GM18951 (cell line): ENCODE measurements around the gene TIMM10.

Experiments
- POLR2A ChIP-seq: IDR thresholded peaks from 4 replicates; pipeline ENCODE4 v1.6.1; 2011; ENCODE audit warnings: mild to moderate bottlenecking; ENCODE audit not compliant: insufficient read length, insufficient read depth; ENCODE audit errors: extremely low read depth
- in situ Hi-C: fragments of 300-500 bp; cut with MboI; formaldehyde crosslinking; loops from one replicate; pipeline ENCODE4 v1.12.0; 2022; ENCODE audit warnings: low sequenced_read_pairs, mixed read lengths, inconsistent platforms; ENCODE audit not compliant: unreplicated experiment

Gene TIMM10

DNA sequence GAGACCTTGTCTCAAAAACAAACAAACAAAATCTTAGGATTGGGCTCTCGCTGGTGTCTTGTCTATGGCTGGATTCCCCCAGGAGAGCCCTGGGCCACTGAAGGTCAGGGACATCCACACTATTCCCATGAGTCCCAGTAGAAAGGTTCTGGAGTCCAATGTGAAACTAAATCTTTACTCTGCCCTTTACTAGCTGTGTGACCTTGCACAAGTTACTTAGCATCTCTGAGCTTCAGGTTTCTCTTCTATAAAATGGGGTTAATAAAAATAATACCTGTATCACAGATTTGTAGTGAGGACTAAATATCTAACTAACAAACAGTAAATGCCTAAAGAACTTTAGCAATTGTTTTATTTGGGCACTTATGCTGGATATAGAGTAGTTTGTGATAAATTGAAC is 24.0 kb downstream of the TIMM10 start:
- no peak for TF ChIP-seq POLR2A
- in situ Hi-C loops: no loop called here

GRCh38 chr11:57504511-57504910 is 26.0 kb downstream of the TIMM10 start:
- in situ Hi-C loops: no loop called here
- no peak for TF ChIP-seq POLR2A

DNA sequence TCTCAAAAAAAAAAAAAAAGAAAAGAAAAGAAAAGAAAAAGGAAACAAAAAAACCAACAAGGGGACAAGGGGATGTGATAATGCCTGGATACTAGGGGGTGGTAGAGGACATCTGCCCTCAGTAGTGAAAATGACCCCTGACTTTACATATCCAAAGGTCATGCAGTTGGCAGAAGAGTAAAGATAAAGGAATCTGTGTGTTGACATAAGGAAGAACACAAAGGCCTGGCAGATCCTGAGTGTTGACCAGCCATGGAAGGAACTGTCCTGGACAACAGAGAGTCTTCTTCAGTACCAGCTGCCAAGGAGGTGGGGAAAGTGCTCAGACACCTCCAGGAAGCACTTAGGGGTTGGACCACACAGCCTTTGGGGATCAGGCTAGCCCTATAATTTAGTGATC is 27.7 kb downstream of the TIMM10 start:
- in situ Hi-C loops: no loop called here
- TF ChIP-seq POLR2A: no peak

DNA sequence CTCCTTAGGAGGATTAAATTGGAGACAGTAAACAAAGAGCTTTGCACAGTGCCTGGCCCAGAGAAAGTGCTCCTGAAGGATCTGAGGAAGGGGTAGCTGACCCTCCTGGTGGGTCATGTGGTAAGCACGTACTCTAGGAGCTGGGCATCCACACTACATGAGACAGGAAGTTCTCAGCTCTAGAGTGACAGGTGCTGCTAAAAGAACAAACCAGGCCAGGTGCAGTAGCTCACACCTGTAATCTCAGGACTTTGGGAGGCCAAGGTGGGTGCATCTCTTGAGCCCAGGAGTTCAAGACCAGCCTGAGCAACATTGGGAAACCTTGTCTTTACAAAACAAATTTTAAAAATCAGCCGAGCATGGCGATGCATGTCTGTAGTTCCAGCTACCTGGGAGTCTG is 28.2 kb downstream of the TIMM10 start:
- in situ Hi-C loops: no loop called here
- TF ChIP-seq POLR2A: no peak

DNA sequence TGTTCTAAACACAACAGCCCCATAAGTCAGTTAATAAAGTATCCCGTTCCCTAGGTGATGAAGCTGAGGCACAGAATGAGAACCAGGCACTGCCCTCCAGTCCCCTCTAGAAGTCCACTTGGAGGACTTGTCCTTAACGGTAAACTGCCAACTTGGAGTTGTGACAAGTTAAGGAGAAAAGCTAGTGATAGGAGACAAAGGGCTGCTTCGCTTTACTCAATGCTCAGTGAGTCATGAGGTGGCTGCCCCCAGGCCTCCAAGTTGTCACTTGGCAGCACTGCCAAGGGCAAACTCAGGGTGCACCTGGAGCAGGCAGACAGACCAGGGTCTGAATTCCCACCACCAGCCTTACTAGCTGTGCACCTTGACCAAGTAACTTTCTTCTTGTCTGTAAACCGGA is 28.6 kb downstream of the TIMM10 start:
- in situ Hi-C loops: no loop called here
- no peak for TF ChIP-seq POLR2A

DNA sequence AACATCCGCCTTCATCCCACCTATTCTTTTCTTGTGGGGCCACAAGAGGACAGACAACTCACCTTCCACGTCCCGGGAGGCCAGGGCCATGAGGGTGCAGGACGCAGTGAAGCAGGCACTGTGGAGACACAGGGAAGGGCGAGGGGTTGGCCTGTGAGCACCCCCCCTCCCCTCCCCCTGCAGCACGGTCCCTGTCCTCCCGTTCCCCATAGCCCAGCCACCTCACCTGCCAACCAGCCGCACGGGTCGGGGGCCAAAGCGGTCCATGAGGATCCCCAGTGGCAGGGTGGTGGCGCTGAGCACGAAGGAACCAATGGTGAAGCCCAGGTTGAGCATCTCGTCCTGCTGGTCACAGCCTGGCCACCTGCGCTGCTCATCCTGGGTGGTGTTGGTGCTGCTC is 29.6 kb downstream of the TIMM10 start:
- in situ Hi-C loops: no loop called here
- no peak for TF ChIP-seq POLR2A

- in situ Hi-C loops: no loop called here
These were observed 30.0 kb downstream of the TIMM10 start for GRCh38 chr11:57500515-57500914.

DNA sequence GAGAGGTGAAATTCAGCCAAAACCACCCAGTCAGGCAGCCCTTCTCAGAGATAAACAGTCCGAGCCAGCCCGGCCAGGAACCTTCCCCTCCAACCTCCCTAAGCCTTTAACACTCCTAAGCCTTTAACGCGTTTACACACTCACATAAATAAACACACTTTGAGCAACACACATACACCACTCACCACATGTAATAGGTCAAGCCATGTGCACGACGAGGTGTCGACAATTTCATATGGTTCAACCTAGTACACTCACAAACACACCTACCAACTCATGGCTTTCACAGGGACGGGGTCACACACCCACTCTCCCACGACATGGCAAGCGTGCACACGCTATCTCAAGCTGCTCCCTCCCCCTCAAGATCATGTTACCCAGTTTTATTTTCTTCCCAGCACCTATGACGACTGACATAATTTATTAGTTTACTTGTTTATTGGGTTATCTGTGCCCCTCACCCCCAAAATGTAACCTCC is 30.5 kb downstream of the TIMM10 start:
- no peak for TF ChIP-seq POLR2A
- in situ Hi-C loops: no loop called here

More at GRCh38 chr11:57500515-57500914, 30.0 kb downstream of the TIMM10 start:
- no peak for TF ChIP-seq POLR2A

GRCh38 chr11:57499413-57499982 is 31.1 kb downstream of the TIMM10 start:
- in situ Hi-C loops: no loop called here
- TF ChIP-seq POLR2A: no peak

GRCh38 chr11:57498540-57498939 is 32.0 kb downstream of the TIMM10 start:
- no peak for TF ChIP-seq POLR2A
- in situ Hi-C loops: no loop called here

DNA sequence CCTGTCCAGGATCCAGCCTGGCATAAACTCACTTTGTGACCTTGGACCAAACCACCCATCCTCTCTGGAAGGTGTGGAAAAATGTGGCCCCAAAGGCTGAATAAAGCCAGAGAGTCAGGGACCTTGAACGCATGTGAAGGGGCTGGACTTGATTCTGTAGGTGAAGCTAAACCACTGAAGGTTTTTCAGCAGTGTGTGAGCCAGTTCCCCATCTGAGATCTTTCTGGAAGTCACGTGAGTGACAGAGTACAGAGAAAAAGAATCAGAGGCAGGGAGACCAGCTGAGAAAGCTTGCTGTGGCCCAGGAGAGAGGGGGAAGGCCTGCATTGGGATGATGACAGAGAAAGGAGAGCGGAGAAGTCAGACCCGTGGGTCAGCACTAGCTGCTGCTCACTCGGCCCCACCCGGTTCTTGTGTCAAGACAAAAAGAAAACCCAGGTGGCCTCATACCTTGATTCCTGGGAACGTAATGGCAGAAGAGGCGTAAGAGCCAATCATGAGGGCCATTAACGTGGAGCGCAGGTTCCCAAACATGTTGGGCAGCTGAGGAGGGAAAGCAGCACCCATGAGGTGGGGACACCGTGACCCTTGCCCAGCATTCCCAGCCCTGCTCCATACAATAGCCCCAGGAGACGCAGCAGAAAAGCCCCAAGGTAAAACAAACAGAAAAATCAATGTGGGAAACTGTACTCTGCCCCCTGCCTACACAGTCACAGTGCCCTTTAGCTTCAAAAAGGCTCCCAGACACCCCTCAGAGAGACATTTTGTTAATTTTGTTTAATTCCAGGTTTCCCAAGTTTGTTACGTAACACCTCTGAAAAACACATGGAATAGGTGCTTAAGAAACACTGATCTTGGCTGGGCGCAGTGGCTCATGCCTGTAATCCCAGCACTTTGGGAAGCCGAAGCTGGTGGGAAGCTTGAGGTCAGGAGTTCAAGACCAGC is 33.0 kb downstream of the TIMM10 start:
- no peak for TF ChIP-seq POLR2A
- in situ Hi-C loops: no loop called here

GRCh38 chr11:57496109-57496820 is 34.3 kb downstream of the TIMM10 start:
- in situ Hi-C loops: no loop called here
- TF ChIP-seq POLR2A: no peak

- in situ Hi-C loops: loop anchor here (5.0 kb wide), 1 partner anchor 33 kb away; no protein-coding TSS in a partner anchor
These were observed 36.7 kb downstream of the TIMM10 start for GRCh38 chr11:57493507-57494503.

More at GRCh38 chr11:57493507-57494503, 36.7 kb downstream of the TIMM10 start:
- no peak for TF ChIP-seq POLR2A
